Anterior cingulate cortex (tissue), 58 donors: ENCODE results near the gene BCL7A.
"Not testable (repeated sequence)": the region's sequence is repeated elsewhere in the genome, so short reads cannot be mapped to it uniquely, and the experiment has no call there.

ENCODE experiments used
- DNase-seq, 58 donors: peaks; one replicate each; lab custom pipeline; 2025; lab: John Stamatoyannopoulos, UW

BCL7A gene

GRCh38 chr12:122021822-122022392 is at the start of gene BCL7A:
Gene BCL7A, plus strand, starts transcription at chr12:122021884. Its CDS starts 208 bp downstream, at chr12:122022092.
- peak in 55 of 58 donors; percentile 25 to 86 (median 67) for DNase-seq

DNA sequence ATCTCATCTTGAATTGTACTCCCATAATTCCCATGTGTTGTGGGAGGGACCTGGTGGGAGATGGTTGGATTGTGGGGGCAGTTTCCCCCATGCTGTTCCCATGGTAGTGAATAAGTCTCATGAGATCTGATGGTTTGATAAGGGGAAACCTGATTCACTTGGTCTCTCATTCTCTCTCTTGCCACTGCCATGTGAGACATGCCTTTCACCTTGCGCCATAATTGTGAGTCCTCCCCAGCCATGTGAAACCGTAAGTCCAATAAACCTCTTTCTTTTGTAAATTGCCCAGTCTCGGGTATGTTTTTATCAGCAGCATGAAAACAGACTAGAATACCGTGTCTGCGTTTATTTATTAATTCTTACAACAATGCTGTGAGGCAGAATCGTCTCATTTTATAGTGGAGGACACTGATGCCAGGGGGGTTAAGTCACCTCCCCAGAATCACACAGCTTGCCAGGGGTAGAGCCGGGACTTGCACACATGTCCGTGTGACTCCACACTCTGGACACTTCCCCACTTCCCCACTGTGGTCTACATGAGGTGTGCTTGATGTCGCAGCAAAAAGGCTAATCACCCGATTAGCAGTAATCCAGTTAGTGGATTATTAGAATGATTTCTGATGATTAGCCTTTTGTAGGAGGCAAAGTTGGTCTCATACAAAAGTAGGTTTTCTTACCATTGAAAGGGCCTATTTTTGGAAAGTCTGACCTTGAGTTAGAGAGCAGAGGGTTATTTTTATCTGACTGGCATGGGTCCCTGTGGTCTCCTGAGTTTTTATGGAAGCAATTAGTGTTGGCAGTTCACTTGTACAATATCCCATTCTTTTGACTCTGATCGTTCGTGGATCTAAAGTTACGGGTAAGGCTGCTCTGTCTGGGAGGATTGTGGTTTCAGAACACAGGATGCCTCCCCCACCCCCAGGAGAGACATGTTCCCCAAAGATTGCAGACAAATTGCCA is 47.4 kb upstream of the BCL7A start:
- DNase-seq, result no peak

DNA sequence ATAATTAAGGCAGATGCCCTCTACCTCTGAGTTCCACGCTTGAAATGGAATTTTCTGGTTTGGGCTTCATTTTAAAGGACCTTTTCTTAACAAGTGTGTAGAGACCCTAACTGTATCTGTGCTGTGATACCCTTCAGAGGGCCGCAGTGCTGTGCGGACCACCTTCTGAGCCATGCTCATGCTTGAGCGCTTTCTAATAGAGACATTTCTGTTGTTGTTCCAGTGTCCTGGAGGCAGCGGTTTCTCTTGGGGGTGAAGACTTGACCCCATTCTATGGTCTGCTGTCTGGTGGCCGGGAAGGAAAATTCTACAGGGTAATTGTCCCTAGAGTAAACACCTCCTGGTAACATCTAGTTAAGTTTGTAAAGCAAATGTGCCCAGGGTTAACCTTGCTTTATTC is 46.7 kb upstream of the BCL7A start:
- DNase-seq, result no peak

GRCh38 chr12:121976950-121977349 is 44.7 kb upstream of the BCL7A start:
- no peak for DNase-seq

DNA sequence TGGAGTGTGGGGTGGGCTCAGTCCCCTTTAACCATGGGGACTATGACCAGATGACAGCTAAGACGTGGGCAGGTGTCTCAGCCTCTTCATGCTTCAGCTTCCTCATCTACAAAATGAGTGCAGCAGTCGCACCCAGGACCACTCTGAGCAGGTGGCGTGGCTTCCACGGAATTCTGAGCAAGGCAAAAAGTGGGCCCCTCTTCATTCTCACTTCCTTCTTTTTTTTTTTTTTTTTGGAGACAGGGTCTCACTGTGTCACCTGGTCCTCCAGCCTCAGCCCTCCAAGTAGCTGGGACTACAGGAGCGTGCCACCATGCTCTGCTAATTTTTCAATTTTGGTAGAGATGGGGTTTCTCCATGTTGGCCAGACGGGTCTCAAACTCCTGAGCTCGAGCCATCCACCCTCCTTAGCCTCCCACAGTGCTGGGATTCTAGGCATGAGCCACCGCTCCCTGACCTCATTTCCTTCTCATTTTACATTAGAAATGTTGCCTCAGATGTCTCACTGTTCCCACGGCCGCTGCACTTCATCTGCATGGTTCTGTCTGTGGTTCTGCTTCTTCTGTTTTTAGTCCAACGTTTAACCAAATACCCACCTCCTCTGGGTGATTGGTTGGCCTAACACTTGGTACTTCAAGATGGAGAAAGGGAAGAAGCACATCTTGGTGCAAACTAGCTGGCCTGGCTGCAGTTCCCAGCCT is 41.3 kb upstream of the BCL7A start:
- no peak for DNase-seq

DNA sequence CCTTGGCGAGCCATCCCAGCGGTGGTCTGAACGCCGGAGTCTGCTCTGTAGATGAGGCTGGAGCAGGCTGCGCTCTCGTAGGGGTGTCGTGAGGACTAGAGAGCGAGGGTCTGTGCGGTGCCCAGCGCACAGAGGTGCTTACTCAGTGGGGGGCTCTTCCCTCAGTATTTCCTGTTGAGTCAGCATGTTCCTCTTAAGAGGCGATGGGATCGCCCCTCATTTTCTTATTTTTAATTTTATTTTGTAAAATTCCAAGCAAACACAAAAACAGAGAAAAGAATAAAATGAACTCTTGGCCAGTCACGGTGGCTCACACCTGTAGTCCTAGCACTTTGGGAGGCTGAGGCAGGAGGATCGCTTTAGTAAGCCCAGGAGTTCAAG is 40.8 kb upstream of the BCL7A start:
- no peak for DNase-seq

DNA sequence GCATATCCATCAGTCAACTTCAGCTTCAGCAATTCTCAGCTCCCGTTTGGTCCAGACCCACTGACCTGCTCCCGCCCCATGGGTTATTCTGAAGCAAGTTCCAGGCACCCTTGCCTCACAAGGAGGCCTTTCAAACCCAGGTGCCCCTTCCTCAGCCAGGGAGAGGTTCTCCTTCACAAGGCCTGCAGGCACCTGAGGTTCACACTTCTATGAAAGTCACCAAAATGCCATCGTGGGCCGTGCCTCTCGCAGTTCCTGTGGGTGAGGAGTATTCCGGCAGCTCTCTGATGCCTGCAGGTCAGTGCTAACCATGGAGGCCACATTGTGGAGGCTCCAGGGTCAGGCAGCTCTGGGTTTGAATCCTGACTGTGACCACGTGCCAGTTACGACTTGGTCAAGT is 40.2 kb upstream of the BCL7A start:
- DNase-seq, result no peak

GRCh38 chr12:121982950-121983349 is 38.7 kb upstream of the BCL7A start:
- no peak for DNase-seq

- DNase-seq, result no peak
Observed at GRCh38 chr12:121983536-121984210, 38.0 kb upstream of the BCL7A start.

DNA sequence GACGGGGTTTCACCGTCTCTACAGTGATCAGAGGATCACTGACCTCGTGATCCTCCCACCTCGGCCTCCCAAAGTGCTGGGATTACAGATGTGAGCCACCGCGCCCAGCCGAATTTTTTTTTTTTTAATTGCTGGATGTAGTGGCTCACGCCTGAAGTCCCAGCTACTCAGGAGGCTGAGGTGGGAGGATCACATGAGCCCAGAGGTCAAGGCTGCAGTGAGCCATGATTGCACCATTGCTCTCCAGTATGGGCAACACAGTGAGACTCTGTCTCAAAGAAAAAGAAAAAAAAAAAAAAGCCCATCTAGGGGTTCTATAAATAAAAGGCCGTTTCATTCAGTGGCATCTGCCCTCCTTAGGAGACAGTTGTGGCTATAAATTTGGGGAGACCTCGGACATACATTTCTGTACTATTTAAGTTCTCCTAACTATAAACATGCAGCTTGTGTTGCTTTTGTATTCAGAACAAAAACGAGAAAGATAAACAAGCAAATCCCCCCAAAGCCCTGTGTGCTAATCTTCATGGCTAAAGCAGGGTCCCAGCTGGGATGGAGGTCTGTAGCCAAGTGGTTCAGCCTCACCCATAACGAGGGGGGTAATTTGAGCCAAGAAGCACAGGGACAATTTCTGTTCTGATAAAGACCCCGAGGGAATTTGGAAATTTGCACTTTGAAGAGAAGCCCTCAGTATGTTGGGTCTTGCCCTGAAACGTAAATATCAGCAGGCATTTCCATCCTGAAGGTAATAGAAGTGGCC is 35.0 kb upstream of the BCL7A start:
- DNase-seq, result no peak

DNA sequence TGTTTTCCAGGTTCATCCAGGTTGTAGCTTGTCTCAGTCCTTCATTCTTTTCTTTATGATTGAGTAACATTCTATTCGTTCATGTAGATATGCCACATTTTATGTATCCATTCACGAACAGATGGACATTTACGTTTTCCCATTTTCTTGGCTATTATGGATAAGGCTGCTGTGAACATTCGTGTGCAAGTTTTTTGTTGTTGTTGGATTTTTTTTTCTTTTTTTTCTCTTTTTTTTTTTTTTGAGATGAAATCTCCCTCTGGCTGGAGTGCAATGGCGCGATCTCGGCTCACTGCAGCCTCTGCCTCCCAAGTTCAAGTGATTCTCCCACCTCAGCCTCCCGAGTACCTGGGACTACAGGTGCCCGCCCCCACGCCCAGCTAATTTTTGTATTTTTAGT is 33.2 kb upstream of the BCL7A start:
- DNase-seq, result not testable (repeated sequence)

- no peak for DNase-seq
Observed at GRCh38 chr12:121989276-121990113, 32.2 kb upstream of the BCL7A start.

DNA sequence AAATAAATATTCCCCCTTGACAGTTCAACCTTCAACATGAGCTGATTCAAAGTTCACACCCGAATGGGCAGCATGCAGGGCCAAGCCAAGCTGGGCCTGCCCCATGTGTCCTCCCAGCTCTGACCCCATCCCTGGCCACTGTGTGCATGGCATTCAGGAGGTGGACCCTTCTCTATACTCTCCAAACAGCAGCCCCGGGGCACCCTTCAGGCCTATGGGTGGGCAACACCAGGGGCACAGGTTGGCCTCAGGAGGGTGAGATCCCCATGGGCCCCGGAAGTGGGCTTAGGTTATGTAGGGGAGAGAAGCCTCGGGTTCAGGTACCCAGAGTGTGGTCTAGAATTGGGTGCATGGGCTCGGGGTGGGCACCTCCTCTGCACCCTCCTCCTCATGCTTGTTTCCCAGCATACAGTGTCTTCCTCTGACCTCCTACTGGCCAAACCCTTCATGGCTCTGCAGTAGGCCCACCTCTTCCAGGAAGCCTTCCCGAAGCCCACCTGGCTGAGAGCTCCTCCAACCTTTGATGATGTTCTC is 31.5 kb upstream of the BCL7A start:
- DNase-seq, result no peak

GRCh38 chr12:121990692-121991603 is 30.7 kb upstream of the BCL7A start:
- DNase-seq, result no peak

- DNase-seq, result peak in 9 of 58 donors; percentile 4 to 22 (median 9)
Observed at GRCh38 chr12:121992059-121992879, 29.4 kb upstream of the BCL7A start.

- no peak for DNase-seq
Observed at GRCh38 chr12:121996050-121996944, 25.4 kb upstream of the BCL7A start.
